ENCODE results near the gene LIMD2. TPM values are rescaled to one million over a fixed set of nuclear protein-coding genes. Genes with fewer than 3 reads are reported as not detected.

LIMD2 gene
- polyA plus RNA-seq, 3 donors, result 315 to 631 (median 334) TPM

- H3K36me3 Mint-ChIP-seq, result peaks cover 47 to 68% of the 10 kb centered on the region in 2 donors
- peaks cover 46 to 64% of the 10 kb centered on the region in 2 donors for H3K4me1 ChIP-seq (ENCODE audit: control insufficient read depth in 1 of 2, insufficient read depth in 2 of 2, low read length in 2 of 2)
Measured at GRCh38 chr17:63696381-63696961, 3.5 kb downstream of the LIMD2 start.

GRCh38 chr17:63695889-63696288, 4.0 kb downstream of the LIMD2 start:
- intact Hi-C loops (cut with micrococcal nuclease), result loop anchor here (5.0 to 10.0 kb wide), 8 partner anchors 44 to 146 kb away; partner anchors contain the start of genes CCDC47 (in 2 of the 2), DDX42 (in 2 of the 2), DCAF7 (in 1 of the 2) and FTSJ3 (in 1 of the 2)
- Histone ChIP-seq H3K27me3 (ENCODE audit: control insufficient read depth in 2 of 2, insufficient read depth in 2 of 2, low read length in 2 of 2) (no peaks in the 10 kb centered on the region), H3K36me3 (replicated peaks in 1 of 2; ENCODE audit: control insufficient read depth in 1 of 2, insufficient read depth in 2 of 2, low read length in 2 of 2) (peaks cover 59 to 70% of the 10 kb centered on the region in 2 donors), H4K20me1 (ENCODE audit: insufficient read depth, low read length) (peaks cover 85% of the 10 kb centered on the region), H3K4me2 (replicated peaks; ENCODE audit: extremely low read depth, low read length, poor library complexity, severe bottlenecking) (peak overlapping the region; percentile 100), H3K4me1 (ENCODE audit: control insufficient read depth in 1 of 2, insufficient read depth in 2 of 2, low read length in 2 of 2) (peaks cover 41 to 58% of the 10 kb centered on the region in 2 donors), H3K9me3 (replicated peaks in 1 of 2; ENCODE audit: control insufficient read depth in 1 of 2, insufficient read depth in 1 of 2, low read length in 2 of 2) (no peaks in the 10 kb centered on the region), H3K27ac (ENCODE audit: low read depth in 1 of 2, low read length in 2 of 2) (peak overlapping the region; percentile 70 to 85), H2AFZ (ENCODE audit: insufficient read depth, low read depth, low read length, poor library complexity, severe bottlenecking) (no peak overlapping the region), H3K9ac (ENCODE audit: insufficient read depth, low read length, poor library complexity, severe bottlenecking) (no peak overlapping the region), H3K4me3 (replicated peaks in 1 of 3; ENCODE audit: low read depth in 2 of 3, low read length in 3 of 3) (peak overlapping the region in 1 of 3 experiments; percentile 28), H3K79me2 (ENCODE audit: insufficient read depth, low read length) (peaks cover 31% of the 10 kb centered on the region)
- Mint-ChIP-seq H3K36me3 (peaks cover 53 to 74% of the 10 kb centered on the region in 2 donors), H3K9me3 (no peaks in the 10 kb centered on the region), H3K27ac (peak overlapping the region; percentile 5 to 94 (median 83)), H3K4me3 (no peak overlapping the region), H3K4me1 (peaks cover 46% of the 10 kb centered on the region), H3K27me3 (ENCODE audit: low read depth in 3 of 3) (peaks cover 0 to 3% (median 0%) of the 10 kb centered on the region in 3 donors)
- no CpG with 5 or more reads among the region's 6 CpGs for WGBS (ENCODE audit: insufficient coverage)
- DNase-seq, result no peak
- TF ChIP-seq CTCF (IDR thresholded peaks at IDR 0.05), result no peak

More at GRCh38 chr17:63696381-63696961, 3.5 kb downstream of the LIMD2 start:
- peak; percentile 33 for TF ChIP-seq CTCF (IDR thresholded peaks at IDR 0.05)
- DNase-seq, result peak; percentile 38 to 57 (median 54)
- peak overlapping the region; percentile 91 for H3K9ac ChIP-seq (ENCODE audit: insufficient read depth, low read length, poor library complexity, severe bottlenecking)
- peaks cover 53 to 64% of the 10 kb centered on the region in 2 donors for H3K36me3 ChIP-seq (replicated peaks in 1 of 2; ENCODE audit: control insufficient read depth in 1 of 2, insufficient read depth in 2 of 2, low read length in 2 of 2)
- no peak overlapping the region for H2AFZ ChIP-seq (ENCODE audit: insufficient read depth, low read depth, low read length, poor library complexity, severe bottlenecking)
- Mint-ChIP-seq H3K4me1 (peaks cover 50% of the 10 kb centered on the region), H3K27me3 (ENCODE audit: low read depth in 3 of 3) (peaks cover 0 to 3% (median 0%) of the 10 kb centered on the region in 3 donors), H3K9me3 (no peaks in the 10 kb centered on the region), H3K27ac (peak overlapping the region; percentile 45 to 94 (median 84)), H3K4me3 (peak overlapping the region; percentile 27 to 97)
- H3K27ac ChIP-seq (ENCODE audit: low read depth in 1 of 2, low read length in 2 of 2), result peak overlapping the region; percentile 70 to 85
- H3K27me3 ChIP-seq (ENCODE audit: control insufficient read depth in 2 of 2, insufficient read depth in 2 of 2, low read length in 2 of 2), result no peaks in the 10 kb centered on the region
- H3K4me3 ChIP-seq (replicated peaks in 1 of 3; ENCODE audit: low read depth in 2 of 3, low read length in 3 of 3), result peak overlapping the region in 2 of 3 experiments; percentile 92 to 100
- H4K20me1 ChIP-seq (ENCODE audit: insufficient read depth, low read length), result peaks cover 80% of the 10 kb centered on the region
- peak overlapping the region; percentile 100 for H3K4me2 ChIP-seq (replicated peaks; ENCODE audit: extremely low read depth, low read length, poor library complexity, severe bottlenecking)
- H3K9me3 ChIP-seq (replicated peaks in 1 of 2; ENCODE audit: control insufficient read depth in 1 of 2, insufficient read depth in 1 of 2, low read length in 2 of 2), result no peaks in the 10 kb centered on the region
- H3K79me2 ChIP-seq (ENCODE audit: insufficient read depth, low read length), result peaks cover 36% of the 10 kb centered on the region
- WGBS (ENCODE audit: insufficient coverage), result 42% methylated on average over 7 of the region's 9 CpGs
- intact Hi-C loops (cut with micrococcal nuclease), result loop anchor here (5.0 to 10.0 kb wide), 8 partner anchors 44 to 146 kb away; partner anchors contain the start of genes CCDC47 (in 2 of the 2), DDX42 (in 2 of the 2), DCAF7 (in 1 of the 2) and FTSJ3 (in 1 of the 2)
